Measurements from ENCODE around the gene MEPCE.
"Not testable (repeated sequence)": the region's sequence is repeated elsewhere in the genome, so short reads cannot be mapped to it uniquely, and the experiment has no call there.

MEPCE gene
- 1.1 to 12.9 (median 4.5) reads per million in 17 experiments for total RNA-seq

DNA sequence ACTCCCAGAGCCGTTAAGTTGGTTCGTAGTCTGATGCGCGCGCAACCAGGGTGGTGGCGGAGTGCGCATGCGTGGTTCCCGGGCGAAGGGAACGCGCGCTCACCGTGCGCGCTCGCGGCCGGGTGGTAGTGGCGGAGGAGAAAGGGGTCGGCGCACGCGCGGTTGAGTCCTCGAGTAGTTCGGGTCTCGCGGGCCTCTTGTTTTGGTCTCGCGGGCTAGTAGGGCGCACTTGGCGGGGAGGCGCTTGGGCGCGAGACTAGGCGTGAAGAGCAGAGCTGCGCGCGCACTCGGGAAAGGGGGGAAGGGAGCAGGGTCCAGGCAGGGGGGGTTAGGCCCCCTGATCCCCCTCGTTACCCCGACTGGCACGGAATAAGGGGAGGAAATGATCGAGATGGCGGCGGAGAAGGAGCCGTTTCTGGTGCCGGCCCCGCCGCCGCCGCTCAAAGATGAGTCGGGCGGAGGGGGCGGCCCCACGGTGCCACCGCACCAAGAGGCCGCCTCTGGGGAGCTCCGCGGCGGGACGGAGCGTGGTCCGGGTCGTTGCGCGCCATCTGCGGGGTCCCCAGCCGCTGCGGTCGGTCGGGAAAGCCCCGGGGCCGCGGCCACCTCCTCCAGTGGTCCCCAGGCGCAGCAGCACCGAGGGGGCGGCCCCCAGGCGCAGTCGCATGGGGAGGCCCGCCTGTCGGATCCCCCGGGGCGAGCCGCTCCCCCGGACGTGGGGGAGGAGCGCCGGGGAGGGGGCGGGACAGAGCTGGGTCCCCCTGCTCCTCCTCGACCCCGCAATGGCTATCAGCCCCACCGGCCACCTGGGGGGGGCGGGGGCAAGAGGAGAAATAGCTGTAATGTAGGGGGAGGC, at the start of gene MEPCE:
TSS of gene MEPCE (plus strand) at position 195 of the 856 bp plus-strand sequence. CDS start at position 383, 188 bp downstream.
- peak; percentile 97 to 98 (median 98) for DNase-seq

DNA sequence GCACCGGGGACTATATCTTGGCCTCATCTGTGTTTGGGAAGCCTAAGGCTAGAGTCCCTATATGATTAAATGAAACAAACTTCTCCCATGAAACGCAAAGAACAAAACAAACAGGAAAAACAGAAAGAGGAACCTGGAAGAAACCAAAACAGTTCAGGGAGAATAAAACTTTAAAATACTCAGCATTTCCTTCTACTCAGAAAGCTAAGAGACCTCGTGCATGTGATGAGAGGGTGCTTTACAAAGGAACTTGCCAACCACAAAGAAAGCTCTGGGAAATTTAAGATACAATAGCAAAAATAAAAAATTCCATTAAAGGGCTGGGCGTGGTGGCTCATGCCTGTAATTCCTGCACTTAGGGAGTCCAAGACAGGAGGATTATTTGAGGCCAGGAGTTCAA, 49.4 kb upstream of the MEPCE start:
- DNase-seq, result peak; percentile 65 to 92 (median 78)

- DNase-seq, result not testable (repeated sequence)
Observed at GRCh38 chr7:100381531-100382233, 47.9 kb upstream of the MEPCE start.

DNA sequence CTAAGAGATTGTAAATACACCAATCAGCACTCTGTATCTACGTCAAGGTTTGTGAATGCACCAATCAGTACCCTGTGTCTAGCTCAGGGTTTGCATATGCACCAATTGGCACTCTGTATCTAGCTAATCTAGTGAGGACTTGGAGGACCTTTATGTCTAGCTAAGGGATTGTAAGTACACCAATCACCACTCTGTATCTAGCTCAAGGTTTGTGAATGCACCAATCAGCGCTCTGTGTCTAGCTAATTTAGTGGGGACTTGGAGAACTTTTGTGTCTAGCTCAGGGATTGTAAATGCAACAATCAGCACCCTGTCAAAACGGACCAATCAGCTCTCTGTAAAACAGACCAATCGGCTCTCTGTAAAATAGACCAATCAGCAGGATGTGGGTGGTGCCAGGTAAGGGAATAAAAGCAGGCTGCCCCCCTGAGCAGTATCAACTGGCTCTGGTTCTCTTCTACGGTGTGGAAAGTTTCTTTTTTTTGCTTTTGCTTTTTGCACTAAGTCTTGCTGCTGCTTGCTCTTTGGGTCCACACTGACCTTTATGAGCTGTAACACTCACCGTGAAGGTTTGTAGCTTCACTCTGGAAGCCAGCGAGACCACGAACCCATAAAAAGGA, 47.3 kb upstream of the MEPCE start:
- peak in 3 of 4 experiments; percentile 26 to 48 (median 40) for DNase-seq

- peak; percentile 59 to 82 (median 74) for DNase-seq
Observed at GRCh38 chr7:100384628-100385294, 44.9 kb upstream of the MEPCE start.

DNA sequence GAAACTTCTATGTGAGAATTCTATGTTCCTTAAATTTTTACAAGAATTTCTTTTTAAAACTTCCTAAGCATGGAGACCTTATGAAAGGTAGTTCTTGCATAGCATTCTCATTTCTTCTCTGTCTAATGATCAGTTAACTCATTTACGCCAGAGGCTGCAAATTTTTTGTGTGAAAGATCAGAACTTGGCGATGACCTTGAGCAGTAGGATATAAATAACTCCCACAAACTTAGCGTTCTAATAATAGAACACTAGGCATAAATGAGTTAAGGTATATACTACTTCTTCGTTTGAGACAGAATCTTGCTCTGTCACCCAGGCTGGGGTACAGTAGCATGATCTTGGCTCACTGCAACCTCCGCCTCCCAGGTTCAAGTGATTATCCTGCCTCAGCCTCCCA, 42.7 kb upstream of the MEPCE start:
- DNase-seq, result no peak

DNA sequence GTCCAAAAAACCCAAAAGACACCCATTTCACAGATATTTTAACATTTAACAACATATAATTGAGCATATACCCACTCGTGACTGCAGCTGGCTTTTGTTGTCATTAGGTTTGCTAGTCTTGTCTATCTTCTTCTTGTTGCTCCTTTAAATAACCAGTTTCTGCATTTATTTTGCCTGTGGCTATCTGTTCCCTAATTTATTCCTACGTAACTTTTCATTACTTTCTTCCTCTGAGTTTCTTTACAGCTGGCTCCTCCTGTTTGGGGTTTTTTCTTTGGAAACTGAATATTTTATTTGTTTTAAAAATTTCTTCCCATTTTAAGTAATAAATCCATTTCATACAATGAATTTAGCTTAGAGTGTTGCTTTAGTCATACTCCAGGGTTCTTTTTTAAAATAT, 41.9 kb upstream of the MEPCE start:
- DNase-seq, result peak in 1 of 4 experiments; percentile 54

GRCh38 chr7:100389437-100390088, 40.1 kb upstream of the MEPCE start:
- DNase-seq, result no peak

DNA sequence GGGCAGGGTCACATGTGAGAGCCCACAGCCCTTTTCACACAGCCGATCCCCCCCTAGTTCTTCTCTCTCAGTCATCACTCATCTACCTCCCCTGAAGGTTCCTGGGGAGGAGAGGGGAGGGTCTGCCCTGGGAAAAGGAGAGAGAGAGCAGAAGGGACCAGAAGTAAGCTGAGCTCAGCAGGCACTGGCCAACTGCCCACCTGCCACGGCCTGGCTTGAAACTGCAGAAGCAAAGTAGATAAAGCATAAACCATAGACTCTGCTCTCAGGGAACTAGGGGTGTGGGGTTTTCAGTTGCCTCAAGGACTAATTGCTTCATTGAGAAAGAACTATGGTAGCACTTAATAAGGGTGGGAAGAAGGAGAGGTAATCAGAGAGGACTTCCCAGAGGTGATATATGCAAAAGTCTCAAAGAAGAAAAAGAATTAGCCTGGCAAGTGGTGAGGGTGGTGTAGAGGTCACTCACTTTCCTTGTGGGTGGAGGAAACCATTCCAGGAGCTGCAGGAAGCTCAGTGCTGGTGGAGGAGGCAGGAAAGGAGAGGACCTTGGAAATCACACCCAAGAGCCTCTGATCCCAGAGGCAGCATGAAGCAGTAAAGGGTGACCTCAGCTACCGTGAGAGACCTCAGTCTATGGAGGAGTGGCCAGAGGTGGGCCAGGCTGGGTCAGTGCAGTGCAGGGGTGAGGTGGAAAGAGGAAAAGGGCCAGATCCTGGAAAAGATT, 39.2 kb upstream of the MEPCE start:
- DNase-seq, result no peak

GRCh38 chr7:100393233-100393905, 36.3 kb upstream of the MEPCE start:
- peak in 2 of 4 experiments; percentile 44 to 45 for DNase-seq

- no peak for DNase-seq
Observed at GRCh38 chr7:100394077-100394476, 35.6 kb upstream of the MEPCE start.

DNA sequence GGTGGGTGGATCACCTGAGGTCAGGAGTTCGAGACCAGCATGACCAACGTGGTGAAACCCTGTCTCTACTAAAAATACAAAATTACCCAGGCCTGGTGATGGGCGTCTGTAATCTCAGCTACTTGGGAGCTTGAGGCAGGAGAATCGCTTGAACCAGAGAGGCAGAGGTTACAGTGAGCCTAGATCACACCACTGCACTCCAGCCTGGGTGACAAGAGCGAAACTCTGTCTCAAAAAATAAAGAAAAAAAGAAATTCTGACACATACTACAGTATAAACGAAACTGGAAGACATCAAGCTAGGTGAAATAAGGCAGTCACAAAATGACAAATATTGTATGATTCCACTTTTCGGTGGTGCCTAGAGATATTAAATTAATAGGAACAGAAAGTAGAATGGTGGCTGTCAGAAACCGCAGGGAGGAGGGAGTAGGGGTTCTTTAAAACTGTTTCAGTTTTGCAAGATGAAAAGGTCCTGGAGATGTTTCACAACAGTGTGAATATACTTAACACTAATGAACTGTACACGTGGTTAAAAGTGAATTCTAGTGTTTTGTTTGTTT, 33.1 kb upstream of the MEPCE start:
- DNase-seq, result peak; percentile 68 to 87 (median 80)

GRCh38 chr7:100397315-100398081, 32.1 kb upstream of the MEPCE start:
- DNase-seq, result no peak

GRCh38 chr7:100398239-100398638, 31.4 kb upstream of the MEPCE start:
- no peak for DNase-seq

DNA sequence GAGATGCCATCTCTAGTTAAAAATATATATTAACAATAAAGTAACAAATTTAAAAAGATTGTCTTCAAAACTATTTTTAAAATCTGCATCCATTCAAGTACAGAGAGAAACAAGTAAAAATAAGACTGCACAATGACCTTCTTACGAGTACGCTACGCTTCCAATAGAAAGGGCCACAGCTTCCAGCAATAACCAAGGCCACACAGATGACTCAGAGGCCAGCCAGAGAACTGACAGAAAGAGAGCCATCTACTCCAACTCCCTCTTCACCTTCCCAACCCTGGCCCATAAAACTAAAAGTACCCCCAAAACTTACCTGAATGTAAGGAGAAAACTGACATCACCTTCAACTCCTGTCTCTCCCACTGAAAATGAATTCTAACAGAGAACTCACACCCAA, 29.6 kb upstream of the MEPCE start:
- DNase-seq, result no peak

- DNase-seq, result no peak
Observed at GRCh38 chr7:100400656-100401055, 29.0 kb upstream of the MEPCE start.

DNA sequence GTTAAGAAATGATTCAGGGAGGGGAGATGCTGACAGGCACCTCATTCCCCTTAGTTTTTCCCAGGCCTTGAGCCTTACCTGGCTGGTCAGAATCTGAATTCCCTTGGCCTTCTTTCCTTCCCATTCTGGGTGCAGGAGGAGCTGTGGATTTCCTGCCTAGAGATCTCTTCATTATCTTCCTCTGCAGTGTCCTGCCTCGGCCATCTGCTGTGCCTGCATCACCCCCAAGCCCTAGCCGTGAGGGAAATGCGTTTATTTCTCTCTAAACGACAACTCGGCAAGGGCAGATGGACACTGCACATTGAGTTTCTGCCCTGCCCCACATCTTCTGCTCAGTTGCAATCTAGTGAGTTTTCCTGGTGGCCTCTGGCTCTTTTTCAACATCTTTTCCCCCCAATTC, 27.8 kb upstream of the MEPCE start:
- DNase-seq, result no peak

- DNase-seq, result no peak
Observed at GRCh38 chr7:100402241-100402640, 27.4 kb upstream of the MEPCE start.

GRCh38 chr7:100406767-100407166, 22.9 kb upstream of the MEPCE start:
- DNase-seq, result no peak

Data from suppressor macrophage (primary cell).